ENCODE measurements around the gene PTPRK.
"Not testable (repeated sequence)": the region's sequence is repeated elsewhere in the genome, so short reads cannot be mapped to it uniquely, and the experiment has no call there.

GRCh38 chr6:128434752-128435151 lies 85.6 kb downstream of the PTPRK start:
- TF ChIP-seq CTCF (IDR thresholded peaks at IDR 0.05); ZFX (IDR thresholded peaks at IDR 0.05; ENCODE audit: borderline replicate concordance): not testable (repeated sequence)

Measured in 22Rv1 (cell line).